Neural cell (in vitro differentiated cells): ENCODE measurements around the gene AATK. TPM values are rescaled to one million over a fixed set of nuclear protein-coding genes. Genes with fewer than 3 reads are reported as not detected.

ENCODE experiments used
- H2AFZ ChIP-seq: fragments of 200-600, 300-800 bp; sonication (generic), shearing (Covaris generic); 2 replicates; pipeline ENCODE4 v1.6.0; 2014; ENCODE audit warnings: low read depth, mild to moderate bottlenecking, antibody characterized with exemption, low read length, moderate library complexity
- H3F3A ChIP-seq: fragments of 200-600 bp; shearing (Covaris generic); 2 replicates; pipeline ENCODE4 v1.6.1; 2016; ENCODE audit warnings: mild to moderate bottlenecking, moderate library complexity, mixed read lengths, antibody characterized with exemption, low read length; ENCODE audit not compliant: insufficient read depth, poor library complexity, severe bottlenecking
- H3K27ac ChIP-seq: fragments of 200-600, 300-800 bp; sonication (generic), shearing (Covaris generic); 2 replicates; pipeline ENCODE4 v1.5.1; 2014; ENCODE audit warnings: mild to moderate bottlenecking, low read length, moderate library complexity
- H3K27me3 ChIP-seq: fragments of 300-800, 200-600 bp; sonication (generic), shearing (Covaris generic); 2 replicates; pipeline ENCODE4 v1.6.0; 2014; ENCODE audit warnings: mild to moderate bottlenecking, low read depth, low read length, moderate library complexity; ENCODE audit not compliant: insufficient read depth
- H3K36me3 ChIP-seq: fragments of 300-800, 200-600 bp; sonication (generic), shearing (Covaris generic); 2 replicates; pipeline ENCODE4 v1.5.1; 2014; ENCODE audit warnings: mild to moderate bottlenecking, antibody characterized with exemption, low read length, moderate library complexity; ENCODE audit not compliant: insufficient read depth
- H3K4me2 ChIP-seq: fragments of 300-800, 200-600 bp; sonication (generic), shearing (Covaris generic); 2 replicates; pipeline ENCODE4 v1.6.0; 2014; ENCODE audit warnings: mild to moderate bottlenecking, low read length
- H3K4me3 ChIP-seq: fragments of 300-800, 200-600 bp; sonication (generic), shearing (Covaris generic); 2 replicates; pipeline ENCODE4 v1.5.1; 2014; ENCODE audit warnings: mild to moderate bottlenecking, low read length, moderate library complexity
- H3K79me2 ChIP-seq: fragments of 200-600 bp; shearing (Covaris generic); replicated peaks from 2 replicates; pipeline ENCODE4 v1.6.0; 2014; ENCODE audit warnings: mild to moderate bottlenecking, low read length, moderate library complexity; ENCODE audit not compliant: insufficient read depth
- H3K9ac ChIP-seq: fragments of 300-800, 200-600 bp; sonication (generic), shearing (Covaris generic); 2 replicates; pipeline ENCODE4 v1.6.1; 2016; ENCODE audit warnings: mild to moderate bottlenecking, low read length, mixed read lengths
- H3K9me2 ChIP-seq: fragments of 200-600 bp; shearing (Covaris generic); 2 replicates; pipeline ENCODE4 v1.6.1; 2016; ENCODE audit warnings: mild to moderate bottlenecking, low read length, mixed read lengths; ENCODE audit not compliant: insufficient read depth
- H3K9me3 ChIP-seq: fragments of 200-600, 300-800 bp; sonication (generic), shearing (Covaris generic); 2 replicates; pipeline ENCODE4 v1.6.1; 2016; ENCODE audit warnings: mild to moderate bottlenecking, mixed run types, low read length, moderate library complexity, mixed read lengths
- H4K20me1 ChIP-seq: fragments of 200-600 bp; shearing (Covaris generic); 2 replicates; pipeline ENCODE4 v1.6.1; 2016; ENCODE audit warnings: mild to moderate bottlenecking, mixed run types; ENCODE audit not compliant: insufficient read depth
- EP300 ChIP-seq: fragments of 450-650 bp; conservative IDR thresholded peaks from 2 replicates; pipeline ENCODE4 v1.6.1; 2014; ENCODE audit warnings: antibody characterized with exemption, mild to moderate bottlenecking, moderate library complexity; ENCODE audit not compliant: poor library complexity, severe bottlenecking
- EZH2 ChIP-seq: fragments of 200-600, 300-800 bp; shearing (Covaris generic), sonication (generic); IDR thresholded peaks from 2 replicates; pipeline ENCODE4 v1.6.1; 2014; ENCODE audit warnings: antibody characterized with exemption, low read length, borderline replicate concordance, mild to moderate bottlenecking; ENCODE audit not compliant: insufficient read depth, poor library complexity, severe bottlenecking
- MXI1 ChIP-seq: fragments of 450-650 bp; conservative IDR thresholded peaks from 2 replicates; pipeline ENCODE4 v1.6.1; 2014; ENCODE audit warnings: antibody characterized with exemption, mild to moderate bottlenecking; ENCODE audit not compliant: poor library complexity, severe bottlenecking
- POLR2AphosphoS5 ChIP-seq: IDR thresholded peaks from 2 replicates; pipeline ENCODE4 v1.6.1; 2012
- RAD21 ChIP-seq: fragments of 450-650 bp; conservative IDR thresholded peaks from 2 replicates; pipeline ENCODE4 v1.6.1; 2014; ENCODE audit warnings: antibody characterized with exemption, mild to moderate bottlenecking, moderate library complexity
- REST ChIP-seq: IDR thresholded peaks from 2 replicates; pipeline ENCODE4 v1.6.1; 2012; ENCODE audit warnings: borderline replicate concordance
- SMC3 ChIP-seq: fragments of 450-650 bp; conservative IDR thresholded peaks from 2 replicates; pipeline ENCODE4 v1.6.1; 2014; ENCODE audit warnings: antibody characterized with exemption, mild to moderate bottlenecking, moderate library complexity; ENCODE audit not compliant: poor library complexity
- TAF1 ChIP-seq: IDR thresholded peaks from 2 replicates; pipeline ENCODE4 v1.6.1; 2012; ENCODE audit warnings: low read depth
- polyA plus RNA-seq: library from polyadenylated mRNA; depleted of rRNA; stranded (reverse); fragments of >200 nt; gene quantifications from 2 replicates; pipeline ENCODE4 v1.2.3, GENCODE V29; 2014
- TF ChIP-seq, protein P1 (sequence below): fragments of 450-650 bp; IDR thresholded peaks from 2 replicates; pipeline ENCODE4 v1.5.1; 2014; ENCODE audit warnings: antibody characterized with exemption, mild to moderate bottlenecking, moderate library complexity; ENCODE audit not compliant: poor library complexity, severe bottlenecking

AATK gene
- polyA plus RNA-seq, 1 donor from 2014 or later, result 11.1 TPM

DNA sequence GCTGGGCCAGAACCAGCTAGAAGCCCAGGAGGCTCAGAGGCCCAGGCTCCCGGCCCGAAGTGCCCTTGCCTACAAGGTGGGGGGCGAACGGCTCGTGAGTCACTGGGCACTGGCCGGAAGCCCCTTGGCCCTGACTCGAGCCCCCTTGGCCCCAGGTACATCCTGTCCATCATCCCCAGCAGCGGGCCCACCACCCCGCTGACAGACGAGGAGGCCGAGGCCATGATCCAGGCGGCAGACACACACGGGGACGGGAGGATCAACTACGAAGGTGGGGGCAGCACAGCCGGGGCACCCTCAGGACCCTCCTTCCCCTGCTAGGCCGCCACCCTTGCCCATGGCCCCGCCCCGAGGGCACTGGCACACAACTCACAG, 15.8 kb upstream of the AATK start:
- no peaks in the 10 kb centered on the region for H3K36me3 ChIP-seq
- H2AFZ ChIP-seq, result no peak overlapping the region
- TF ChIP-seq SMC3 (no peak), RAD21 (no peak), REST (no peak), POLR2AphosphoS5 (no peak), MXI1 (no peak), TAF1 (no peak), EP300 (no peak), EZH2 (no peak)
- TF ChIP-seq, protein P1, sequence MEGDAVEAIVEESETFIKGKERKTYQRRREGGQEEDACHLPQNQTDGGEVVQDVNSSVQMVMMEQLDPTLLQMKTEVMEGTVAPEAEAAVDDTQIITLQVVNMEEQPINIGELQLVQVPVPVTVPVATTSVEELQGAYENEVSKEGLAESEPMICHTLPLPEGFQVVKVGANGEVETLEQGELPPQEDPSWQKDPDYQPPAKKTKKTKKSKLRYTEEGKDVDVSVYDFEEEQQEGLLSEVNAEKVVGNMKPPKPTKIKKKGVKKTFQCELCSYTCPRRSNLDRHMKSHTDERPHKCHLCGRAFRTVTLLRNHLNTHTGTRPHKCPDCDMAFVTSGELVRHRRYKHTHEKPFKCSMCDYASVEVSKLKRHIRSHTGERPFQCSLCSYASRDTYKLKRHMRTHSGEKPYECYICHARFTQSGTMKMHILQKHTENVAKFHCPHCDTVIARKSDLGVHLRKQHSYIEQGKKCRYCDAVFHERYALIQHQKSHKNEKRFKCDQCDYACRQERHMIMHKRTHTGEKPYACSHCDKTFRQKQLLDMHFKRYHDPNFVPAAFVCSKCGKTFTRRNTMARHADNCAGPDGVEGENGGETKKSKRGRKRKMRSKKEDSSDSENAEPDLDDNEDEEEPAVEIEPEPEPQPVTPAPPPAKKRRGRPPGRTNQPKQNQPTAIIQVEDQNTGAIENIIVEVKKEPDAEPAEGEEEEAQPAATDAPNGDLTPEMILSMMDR, result no peak
- no peaks in the 10 kb centered on the region for H3K27me3 ChIP-seq
- H3K4me3 ChIP-seq, result no peak overlapping the region
- H3K4me2 ChIP-seq, result no peak overlapping the region
- no peak overlapping the region for H3K9ac ChIP-seq
- H3K9me2 ChIP-seq, result no peaks in the 10 kb centered on the region
- H3K9me3 ChIP-seq, result no peaks in the 10 kb centered on the region
- H4K20me1 ChIP-seq, result no peaks in the 10 kb centered on the region
- no peaks in the 10 kb centered on the region for H3K79me2 ChIP-seq
- H3F3A ChIP-seq, result no peaks in the 10 kb centered on the region
- H3K27ac ChIP-seq, result no peak overlapping the region

DNA sequence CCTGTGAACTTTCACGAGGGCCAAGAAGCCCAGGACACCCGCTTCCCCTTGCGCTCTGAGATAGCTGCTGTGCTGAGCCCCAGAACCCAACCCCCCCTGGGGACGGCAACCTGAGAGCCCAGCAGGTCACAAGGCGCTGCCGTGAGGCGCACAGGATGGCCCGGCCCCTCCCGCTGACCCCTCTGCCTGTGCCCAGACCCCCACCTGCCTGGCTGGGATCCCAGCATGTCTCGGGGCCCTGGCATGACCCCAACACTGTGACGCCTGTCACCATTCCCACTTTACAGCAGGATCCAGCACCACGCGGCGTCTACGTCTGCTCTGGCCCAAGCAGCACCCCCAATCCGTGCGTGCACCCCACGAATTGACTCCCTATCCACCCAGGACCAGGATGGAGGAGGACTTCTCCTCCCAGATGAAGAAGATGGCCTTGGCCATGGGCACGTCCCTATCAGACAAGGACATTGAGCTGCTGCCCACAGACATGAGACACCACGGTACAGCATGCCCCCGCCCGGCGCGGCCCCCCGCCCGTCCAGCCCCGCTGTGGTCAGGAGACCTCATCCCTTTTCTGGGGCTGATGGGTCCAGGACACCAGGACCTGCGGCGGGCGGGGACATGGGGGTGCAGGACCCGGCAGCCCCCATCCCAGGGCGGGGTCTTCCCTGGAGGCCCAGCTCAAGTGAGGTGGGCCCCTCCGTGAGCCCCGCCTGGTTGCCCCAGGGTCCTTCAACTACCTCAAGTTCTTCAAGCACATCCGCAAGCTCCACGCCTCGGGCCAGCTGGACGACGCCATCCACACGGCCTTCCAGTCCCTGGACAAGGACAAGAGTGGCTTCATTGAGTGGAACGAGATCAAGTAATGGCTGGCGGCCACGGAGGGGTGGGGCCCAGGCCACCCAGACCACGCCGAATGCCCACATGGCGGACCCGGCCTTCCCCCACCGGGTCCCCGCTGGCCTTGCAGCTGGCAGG, 15.1 kb upstream of the AATK start:
- H4K20me1 ChIP-seq, result no peaks in the 10 kb centered on the region
- no peaks in the 10 kb centered on the region for H3K79me2 ChIP-seq
- H3K9me2 ChIP-seq, result no peaks in the 10 kb centered on the region
- H3F3A ChIP-seq, result no peaks in the 10 kb centered on the region
- TF ChIP-seq MXI1 (no peak), POLR2AphosphoS5 (no peak), RAD21 (no peak), SMC3 (no peak), EP300 (no peak), REST (no peak), EZH2 (no peak), TAF1 (no peak)
- TF ChIP-seq, protein P1, result no peak
- no peak overlapping the region for H3K4me2 ChIP-seq
- H3K4me3 ChIP-seq, result no peak overlapping the region
- no peaks in the 10 kb centered on the region for H3K27me3 ChIP-seq
- H3K9ac ChIP-seq, result no peak overlapping the region
- H2AFZ ChIP-seq, result no peak overlapping the region
- no peaks in the 10 kb centered on the region for H3K36me3 ChIP-seq
- no peaks in the 10 kb centered on the region for H3K9me3 ChIP-seq
- no peak overlapping the region for H3K27ac ChIP-seq
